Osteocyte (in vitro differentiated cells): Measurements from ENCODE around the gene CYFIP1. TPM values are rescaled to one million over a fixed set of nuclear protein-coding genes. Genes with fewer than 3 reads are reported as not detected.
A peak's percentile ranks its signal among the peaks of the same experiment; 100 is the strongest.

Source experiments
- DNase-seq: peaks from one replicate; pipeline ENCODE4 v3.0.0; 2021; ENCODE audit warnings: mixed read lengths; ENCODE audit not compliant: unreplicated experiment; ENCODE audit errors: extremely low spot score
- H3K27ac Mint-ChIP-seq: one replicate; pipeline ENCODE4 v1.8.0; 2021; ENCODE audit warnings: mild to moderate bottlenecking, mixed read lengths; ENCODE audit not compliant: unreplicated experiment
- H3K27me3 Mint-ChIP-seq: one replicate; pipeline ENCODE4 v1.8.0; 2021; ENCODE audit warnings: mixed read lengths; ENCODE audit not compliant: unreplicated experiment
- H3K36me3 Mint-ChIP-seq: one replicate; pipeline ENCODE4 v1.8.0; 2021; ENCODE audit warnings: mixed read lengths; ENCODE audit not compliant: unreplicated experiment
- H3K4me1 Mint-ChIP-seq: one replicate; pipeline ENCODE4 v1.8.0; 2021; ENCODE audit warnings: mixed read lengths; ENCODE audit not compliant: unreplicated experiment
- H3K4me3 Mint-ChIP-seq: one replicate; pipeline ENCODE4 v1.8.0; 2021; ENCODE audit warnings: mild to moderate bottlenecking, moderate library complexity, mixed read lengths; ENCODE audit not compliant: unreplicated experiment
- H3K9me3 Mint-ChIP-seq: one replicate; pipeline ENCODE4 v1.8.0; 2021; ENCODE audit warnings: mixed read lengths; ENCODE audit not compliant: unreplicated experiment
- CTCF ChIP-seq: fragments of 200-600 bp; sonication (generic); IDR thresholded peaks from 2 replicates; pipeline ENCODE4 v1.5.0; 2021; ENCODE audit warnings: antibody characterized with exemption, mild to moderate bottlenecking, moderate library complexity
- total RNA-seq: library from RNA; stranded (reverse); gene quantifications from 2 replicates; pipeline ENCODE4 v1.2.1, GENCODE V29; 2021

The CYFIP1 gene
- total RNA-seq, 1 donor from 2014 or later = 118 TPM

GRCh38 chr15:22949074-22949547 is 31.1 kb downstream of the CYFIP1 start:
- peak overlapping the region; percentile 89 for H3K27ac Mint-ChIP-seq
- peaks cover 5% of the 10 kb centered on the region for H3K36me3 Mint-ChIP-seq
- TF ChIP-seq CTCF = no peak

GRCh38 chr15:22948056-22948455 is 32.1 kb downstream of the CYFIP1 start:
- H3K9me3 Mint-ChIP-seq = no peaks in the 10 kb centered on the region

More at GRCh38 chr15:22949074-22949547, 31.1 kb downstream of the CYFIP1 start:
- no peak for DNase-seq
- no peaks in the 10 kb centered on the region for H3K9me3 Mint-ChIP-seq
- peak overlapping the region; percentile 62 for H3K4me3 Mint-ChIP-seq
- H3K4me1 Mint-ChIP-seq = peaks cover 34% of the 10 kb centered on the region
- H3K27me3 Mint-ChIP-seq = no peaks in the 10 kb centered on the region

GRCh38 chr15:22947101-22948000 is 32.8 kb downstream of the CYFIP1 start:
- Mint-ChIP-seq H3K4me1 (peaks cover 30% of the 10 kb centered on the region), H3K27me3 (no peaks in the 10 kb centered on the region), H3K9me3 (no peaks in the 10 kb centered on the region), H3K36me3 (peaks cover 11% of the 10 kb centered on the region), H3K4me3 (no peak overlapping the region), H3K27ac (peak overlapping the region; percentile 7)
- no peak for DNase-seq
- no peak for TF ChIP-seq CTCF

More at GRCh38 chr15:22948056-22948455, 32.1 kb downstream of the CYFIP1 start:
- TF ChIP-seq CTCF = no peak
- Mint-ChIP-seq H3K27ac (peak overlapping the region; percentile 89), H3K27me3 (no peaks in the 10 kb centered on the region), H3K4me1 (peaks cover 34% of the 10 kb centered on the region), H3K4me3 (no peak overlapping the region), H3K36me3 (peaks cover 11% of the 10 kb centered on the region)
- no peak for DNase-seq

GRCh38 chr15:22945071-22945470 is 35.1 kb downstream of the CYFIP1 start:
- Mint-ChIP-seq H3K36me3 (peaks cover 14% of the 10 kb centered on the region), H3K4me3 (no peak overlapping the region), H3K27ac (no peak overlapping the region), H3K4me1 (peaks cover 17% of the 10 kb centered on the region), H3K9me3 (no peaks in the 10 kb centered on the region), H3K27me3 (no peaks in the 10 kb centered on the region)
- no peak for TF ChIP-seq CTCF
- no peak for DNase-seq

GRCh38 chr15:22944651-22945050 is 35.5 kb downstream of the CYFIP1 start:
- H3K9me3 Mint-ChIP-seq = no peaks in the 10 kb centered on the region
- no peak for TF ChIP-seq CTCF
- H3K4me1 Mint-ChIP-seq = peaks cover 15% of the 10 kb centered on the region
- no peak overlapping the region for H3K4me3 Mint-ChIP-seq
- DNase-seq = no peak
- H3K27me3 Mint-ChIP-seq = no peaks in the 10 kb centered on the region
- H3K36me3 Mint-ChIP-seq = peaks cover 14% of the 10 kb centered on the region
- H3K27ac Mint-ChIP-seq = no peak overlapping the region
